Stimulated activated naive B cell treated with anti-CD40 and anti-IgM and Interleukin-4, amounts not matched to agents 10 μg/mL and 1 μg/mL and 100 μg/mL, for 72 hours (primary cell): Measurements from ENCODE around the gene C10orf71.

ENCODE experiments used
- ATAC-seq, 2 donors: fragments of 150-1000 bp; cut with Tn5 transposase; replicated peaks; 2 replicates each; pipeline ENCODE4 v1.10.0; 2021; ENCODE audit warnings: moderate library complexity in 1 of 2
- DNase-seq: peaks from one replicate; pipeline ENCODE4 v3.0.0; 2021
- H3K27ac Mint-ChIP-seq: one replicate; pipeline ENCODE4 v1.8.0; 2022; ENCODE audit warnings: mild to moderate bottlenecking, mixed read lengths
- H3K27me3 Mint-ChIP-seq, 2 donors: one replicate each; pipeline ENCODE4 v1.8.0; 2022; ENCODE audit warnings: mixed read lengths in 2 of 2
- H3K36me3 Mint-ChIP-seq, 2 donors: one replicate each; pipeline ENCODE4 v1.8.0; 2022; ENCODE audit warnings: mixed read lengths in 2 of 2, mild to moderate bottlenecking in 1 of 2
- H3K4me1 Mint-ChIP-seq, 2 donors: one replicate each; pipeline ENCODE4 v1.8.0; 2022; ENCODE audit warnings: mixed read lengths in 2 of 2, mild to moderate bottlenecking in 1 of 2
- H3K4me3 Mint-ChIP-seq, 2 donors: one replicate each; pipeline ENCODE4 v1.8.0; 2022; ENCODE audit warnings: mild to moderate bottlenecking in 2 of 2, mixed read lengths in 2 of 2, moderate library complexity in 1 of 2
- H3K9me3 Mint-ChIP-seq, 2 donors: one replicate each; pipeline ENCODE4 v1.8.0; 2022; ENCODE audit warnings: mixed read lengths in 2 of 2, mild to moderate bottlenecking in 1 of 2

Gene C10orf71

DNA sequence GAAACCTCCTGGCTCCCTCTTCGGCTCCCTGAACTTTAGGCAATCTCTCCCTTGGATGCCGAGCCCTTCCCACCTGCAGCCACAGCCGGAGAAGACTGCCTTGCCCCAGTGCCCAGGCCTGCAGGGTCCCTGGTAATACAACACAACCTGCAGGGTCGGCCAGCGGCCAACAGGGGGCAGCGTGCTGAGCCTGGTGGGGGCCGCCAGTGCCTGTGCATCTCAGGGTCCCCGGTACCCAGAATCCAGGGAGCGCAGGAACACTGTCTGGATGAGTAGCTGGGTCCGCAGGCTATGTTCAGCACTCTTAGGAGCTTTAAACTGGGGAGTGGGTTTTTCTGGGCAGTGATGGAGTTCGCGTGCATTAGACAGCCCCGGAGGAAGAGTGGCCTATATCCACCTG lies 17.5 kb upstream of the C10orf71 start:
- Mint-ChIP-seq H3K4me3 (no peak overlapping the region), H3K27me3 (peaks cover 0 to 6% of the 10 kb centered on the region in 2 donors)
- no peak for DNase-seq

DNA sequence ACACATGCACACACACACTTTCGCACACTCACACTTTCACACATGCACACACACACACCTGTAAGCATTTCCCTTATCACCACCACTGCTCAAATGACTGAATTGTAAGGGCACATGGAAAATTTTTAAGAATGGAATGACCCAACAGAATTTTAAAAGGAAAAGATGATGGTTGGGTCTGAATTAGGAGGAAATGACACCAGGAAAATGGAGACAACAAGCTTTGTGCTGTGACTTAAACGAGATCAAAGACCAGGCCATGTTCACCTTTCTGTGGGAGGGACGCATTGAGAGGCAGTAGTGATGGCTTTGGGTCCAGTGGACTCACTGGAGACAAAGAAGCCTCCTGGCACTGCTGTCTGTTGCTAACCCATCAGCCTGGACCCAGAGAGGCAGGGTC lies 16.7 kb upstream of the C10orf71 start:
- H3K4me1 Mint-ChIP-seq, result peaks cover 2 to 9% of the 10 kb centered on the region in 2 donors
- H3K36me3 Mint-ChIP-seq, result no peaks in the 10 kb centered on the region
- DNase-seq (no peak), ATAC-seq (no peak)
- H3K27ac Mint-ChIP-seq, result no peak overlapping the region
- H3K9me3 Mint-ChIP-seq, result peaks cover 0 to 5% of the 10 kb centered on the region in 2 donors
- H3K27me3 Mint-ChIP-seq, result peaks cover 0 to 6% of the 10 kb centered on the region in 2 donors
- no peak overlapping the region for H3K4me3 Mint-ChIP-seq

More for the DNA sequence above, 17.5 kb upstream of the C10orf71 start:
- ATAC-seq, result no peak
- Mint-ChIP-seq H3K9me3 (peaks cover 0 to 5% of the 10 kb centered on the region in 2 donors), H3K4me1 (peaks cover 2 to 9% of the 10 kb centered on the region in 2 donors), H3K36me3 (no peaks in the 10 kb centered on the region), H3K27ac (no peak overlapping the region)

DNA sequence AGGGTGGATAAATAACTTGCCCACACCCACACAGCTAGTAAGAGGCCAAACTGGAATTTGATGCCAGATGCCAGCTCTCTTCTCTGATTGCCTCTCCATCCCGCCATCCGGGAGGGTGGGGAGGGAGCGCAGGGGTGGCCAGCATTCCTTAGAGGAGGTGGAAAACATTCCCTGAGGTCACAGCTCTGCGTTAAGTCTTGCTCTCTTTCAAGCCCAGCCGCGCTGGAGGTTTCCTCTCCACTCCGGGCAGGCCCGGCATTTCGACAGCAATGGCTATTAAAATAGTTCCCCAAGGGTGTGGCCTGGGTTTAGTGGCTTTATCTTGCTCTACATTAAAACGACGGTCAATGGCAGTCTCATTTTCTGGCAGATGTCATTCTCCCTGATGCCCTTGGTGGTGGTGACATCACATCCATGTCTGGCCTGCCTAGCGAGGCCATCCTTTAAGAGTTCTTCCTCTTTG lies 16.1 kb upstream of the C10orf71 start:
- H3K9me3 Mint-ChIP-seq, result peaks cover 0 to 5% of the 10 kb centered on the region in 2 donors
- H3K4me3 Mint-ChIP-seq, result no peak overlapping the region
- no peak for ATAC-seq
- H3K27me3 Mint-ChIP-seq, result peaks cover 0 to 6% of the 10 kb centered on the region in 2 donors
- no peak overlapping the region for H3K27ac Mint-ChIP-seq
- H3K4me1 Mint-ChIP-seq, result peaks cover 2 to 9% of the 10 kb centered on the region in 2 donors
- H3K36me3 Mint-ChIP-seq, result no peaks in the 10 kb centered on the region
- DNase-seq, result no peak

DNA sequence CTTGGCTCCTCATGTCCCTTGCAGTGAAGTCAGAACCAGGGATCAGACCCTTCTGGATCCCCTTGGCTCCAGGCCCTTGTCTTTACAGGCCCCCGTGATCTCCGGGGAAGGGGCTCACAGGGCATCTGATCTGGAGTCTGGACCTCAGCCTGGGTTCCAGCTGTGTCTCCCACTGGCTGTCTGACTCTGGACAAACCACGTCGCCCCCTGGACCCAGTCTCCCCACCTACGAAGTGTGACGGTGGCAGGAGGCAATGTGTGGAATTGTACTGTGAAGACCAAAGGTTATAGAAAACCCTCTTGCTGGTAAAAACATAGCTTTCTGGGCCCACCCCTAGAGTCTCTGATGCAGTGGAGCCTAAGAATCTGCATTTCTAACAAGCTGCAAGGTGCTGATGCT lies 15.5 kb upstream of the C10orf71 start:
- ATAC-seq, result no peak
- Mint-ChIP-seq H3K4me3 (no peak overlapping the region), H3K27me3 (peaks cover 0 to 6% of the 10 kb centered on the region in 2 donors), H3K36me3 (no peaks in the 10 kb centered on the region), H3K27ac (no peak overlapping the region), H3K9me3 (peaks cover 0 to 5% of the 10 kb centered on the region in 2 donors), H3K4me1 (peaks cover 2 to 9% of the 10 kb centered on the region in 2 donors)
- no peak for DNase-seq

DNA sequence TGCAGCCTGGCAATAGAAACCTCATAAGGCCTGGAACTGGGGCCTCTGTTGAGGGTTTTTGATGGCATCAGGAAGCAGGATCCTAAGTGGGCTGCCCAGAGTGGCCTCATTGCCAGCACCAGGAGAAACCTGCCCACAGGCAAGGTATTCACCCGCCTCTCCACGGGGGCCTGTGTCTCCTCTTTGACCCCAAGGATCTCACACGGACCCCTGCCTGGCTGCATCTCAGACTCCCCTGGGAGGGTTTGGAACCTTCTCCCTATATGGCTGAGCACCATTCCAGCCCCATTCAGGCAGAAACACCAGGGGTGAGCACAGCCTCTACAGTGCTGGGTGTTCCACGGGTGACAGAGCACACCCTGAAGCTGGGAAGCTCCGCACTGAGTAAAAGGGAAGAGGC lies 14.6 kb upstream of the C10orf71 start:
- H3K9me3 Mint-ChIP-seq, result peaks cover 0 to 5% of the 10 kb centered on the region in 2 donors
- DNase-seq (no peak), ATAC-seq (no peak)
- H3K27me3 Mint-ChIP-seq, result peaks cover under 1 to 3% of the 10 kb centered on the region in 2 donors
- H3K4me1 Mint-ChIP-seq, result peaks cover 2 to 9% of the 10 kb centered on the region in 2 donors
- no peak overlapping the region for H3K4me3 Mint-ChIP-seq
- no peak overlapping the region for H3K27ac Mint-ChIP-seq
- no peaks in the 10 kb centered on the region for H3K36me3 Mint-ChIP-seq

DNA sequence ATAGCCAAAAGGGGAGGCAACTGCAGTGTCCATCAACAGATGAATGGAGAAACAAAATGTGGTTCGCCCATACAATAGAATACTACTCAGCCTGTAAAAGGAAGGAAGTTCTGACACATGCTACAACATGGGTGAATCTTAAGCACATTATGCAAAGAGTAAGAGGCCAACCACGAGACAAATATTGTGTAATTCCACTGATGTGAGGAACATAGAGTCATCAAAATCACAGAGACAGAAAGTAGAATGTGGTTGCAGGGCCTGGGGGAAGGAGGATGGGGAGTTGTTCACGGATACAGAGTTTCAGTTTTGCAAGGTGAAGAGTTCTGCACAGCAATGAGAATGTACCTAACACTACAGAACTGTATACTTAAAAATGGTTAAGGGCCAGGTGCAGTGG lies 13.7 kb upstream of the C10orf71 start:
- Mint-ChIP-seq H3K36me3 (no peaks in the 10 kb centered on the region), H3K27me3 (peaks cover 3 to 5% of the 10 kb centered on the region in 2 donors), H3K9me3 (peaks cover 0 to 5% of the 10 kb centered on the region in 2 donors), H3K4me3 (no peak overlapping the region), H3K4me1 (peaks cover 0 to under 1% of the 10 kb centered on the region in 2 donors), H3K27ac (no peak overlapping the region)
- ATAC-seq (no peak), DNase-seq (no peak)

DNA sequence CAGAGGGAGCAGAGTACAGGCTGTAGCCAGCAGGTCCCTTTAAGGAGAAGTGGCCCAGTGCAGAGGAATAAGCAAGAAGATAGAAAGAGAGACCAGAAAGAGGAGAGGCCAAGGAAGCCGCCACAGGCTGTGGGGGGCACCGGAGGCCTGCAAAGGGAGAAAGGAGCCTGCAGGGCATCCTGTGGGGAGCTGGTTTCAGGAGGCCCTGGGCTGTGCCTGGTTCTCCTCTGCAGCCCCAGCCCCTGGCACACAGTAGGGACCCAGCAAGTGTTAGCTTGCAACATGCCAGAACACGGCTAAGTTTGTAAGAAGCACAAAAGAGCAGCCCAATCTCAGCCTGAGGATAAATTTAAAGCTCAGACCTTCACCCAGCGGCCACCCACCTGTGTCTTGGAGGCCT lies 12.3 kb upstream of the C10orf71 start:
- Mint-ChIP-seq H3K27ac (no peak overlapping the region), H3K36me3 (no peaks in the 10 kb centered on the region), H3K4me3 (no peak overlapping the region), H3K4me1 (no peaks in the 10 kb centered on the region), H3K9me3 (peaks cover 0 to 5% of the 10 kb centered on the region in 2 donors), H3K27me3 (peaks cover 3 to 5% of the 10 kb centered on the region in 2 donors)
- ATAC-seq (no peak), DNase-seq (no peak)

DNA sequence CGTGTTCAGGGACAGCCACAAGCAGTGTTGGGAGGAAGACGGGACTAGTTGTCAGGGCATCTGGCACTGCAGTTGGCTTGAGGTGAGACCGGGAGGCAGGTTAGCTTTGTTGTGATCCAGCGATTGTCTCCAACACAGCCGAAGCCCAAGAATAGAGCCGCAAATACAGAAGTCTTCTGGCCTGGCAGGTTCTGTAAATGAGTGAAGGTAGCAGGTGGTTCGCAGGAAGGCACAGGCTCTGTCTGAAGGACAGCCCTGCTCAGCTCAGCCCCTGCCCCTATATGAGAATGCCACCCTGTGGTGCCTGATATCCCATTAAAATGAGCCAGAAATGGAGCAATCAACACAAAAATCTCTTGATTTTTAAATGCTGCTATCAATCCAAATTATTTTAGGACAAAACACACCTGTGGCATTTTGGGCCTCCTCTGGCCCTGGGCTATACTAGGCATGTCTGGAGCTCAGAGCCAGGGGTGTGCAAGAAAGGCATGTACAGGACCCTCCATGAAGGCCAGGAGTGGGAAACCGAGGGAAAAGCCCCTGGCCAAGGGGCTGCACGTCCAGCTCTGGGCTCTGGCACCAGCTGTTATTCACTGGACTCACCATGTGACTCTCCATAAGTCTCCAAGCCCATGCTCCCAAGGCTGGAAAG lies 11.2 kb upstream of the C10orf71 start:
- H3K4me3 Mint-ChIP-seq, result no peak overlapping the region
- H3K27ac Mint-ChIP-seq, result no peak overlapping the region
- DNase-seq, result no peak
- H3K9me3 Mint-ChIP-seq, result peaks cover 0 to 5% of the 10 kb centered on the region in 2 donors
- no peak for ATAC-seq
- peaks cover 3 to 13% of the 10 kb centered on the region in 2 donors for H3K27me3 Mint-ChIP-seq
- peaks cover 0 to 3% of the 10 kb centered on the region in 2 donors for H3K4me1 Mint-ChIP-seq
- no peaks in the 10 kb centered on the region for H3K36me3 Mint-ChIP-seq

DNA sequence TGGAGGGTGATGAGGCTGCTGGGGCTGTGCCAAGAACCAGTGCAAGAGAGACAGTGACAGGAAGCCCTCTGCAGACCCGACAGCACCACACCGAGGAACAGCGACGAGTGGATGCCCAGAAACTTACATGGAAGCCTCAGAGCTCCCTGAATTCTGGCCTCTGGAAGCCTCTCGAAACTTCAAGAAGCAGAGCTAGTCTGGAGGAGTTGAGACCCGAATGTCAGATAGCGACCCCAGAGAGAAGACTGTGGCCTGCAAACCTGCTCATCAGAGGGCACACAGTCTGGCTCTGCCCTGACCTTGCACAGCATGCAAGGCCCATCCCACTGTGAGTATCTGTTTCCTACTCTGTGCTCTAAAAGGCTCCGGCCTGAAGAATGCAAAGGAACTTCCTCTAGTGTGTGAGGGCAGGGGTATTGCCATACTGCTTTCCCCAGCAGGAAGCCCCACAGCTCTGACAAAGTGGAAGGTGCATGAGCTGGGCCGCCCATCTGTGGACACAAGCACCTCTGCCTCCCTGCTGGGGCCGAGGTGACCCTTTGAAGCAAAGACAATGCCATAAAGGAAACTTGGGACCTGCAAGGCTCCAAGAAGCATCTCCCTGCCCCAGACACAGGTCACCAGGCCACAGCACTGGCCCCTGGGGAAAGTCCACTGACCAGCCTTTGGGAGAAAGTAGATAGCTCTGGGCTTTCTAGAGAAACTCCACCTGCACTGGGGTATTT lies 10.5 kb upstream of the C10orf71 start:
- H3K27ac Mint-ChIP-seq, result no peak overlapping the region

DNA sequence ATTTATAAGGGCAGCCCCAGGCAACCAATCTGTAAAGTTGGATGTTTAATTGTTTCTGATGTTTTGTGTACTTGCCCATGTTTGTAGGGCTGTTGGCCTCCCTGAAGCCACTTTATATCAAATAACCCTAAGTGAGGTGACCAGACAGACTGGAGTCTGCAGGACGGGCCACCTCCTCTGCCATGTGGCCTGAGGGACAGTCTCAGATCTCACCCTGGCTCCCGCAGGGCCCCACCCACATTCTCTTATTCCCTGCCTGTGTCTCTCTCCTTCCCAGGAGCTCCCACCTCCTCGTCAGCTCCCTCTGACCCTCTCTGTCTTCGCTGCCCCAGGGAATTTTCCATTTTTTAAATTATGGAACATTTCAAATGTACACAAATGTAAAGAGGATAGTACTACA lies 9.5 kb upstream of the C10orf71 start:
- Mint-ChIP-seq H3K4me3 (no peak overlapping the region), H3K27me3 (peaks cover 3 to 16% of the 10 kb centered on the region in 2 donors), H3K9me3 (peaks cover 3 to 5% of the 10 kb centered on the region in 2 donors), H3K4me1 (peaks cover 0 to 6% of the 10 kb centered on the region in 2 donors), H3K27ac (no peak overlapping the region), H3K36me3 (no peaks in the 10 kb centered on the region)
- DNase-seq (no peak), ATAC-seq (no peak)

More for the DNA sequence above, 10.5 kb upstream of the C10orf71 start:
- ATAC-seq (no peak), DNase-seq (no peak)
- Mint-ChIP-seq H3K27me3 (peaks cover 3 to 16% of the 10 kb centered on the region in 2 donors), H3K36me3 (no peaks in the 10 kb centered on the region), H3K4me1 (peaks cover 0 to 6% of the 10 kb centered on the region in 2 donors), H3K4me3 (no peak overlapping the region), H3K9me3 (peaks cover 3 to 5% of the 10 kb centered on the region in 2 donors)

DNA sequence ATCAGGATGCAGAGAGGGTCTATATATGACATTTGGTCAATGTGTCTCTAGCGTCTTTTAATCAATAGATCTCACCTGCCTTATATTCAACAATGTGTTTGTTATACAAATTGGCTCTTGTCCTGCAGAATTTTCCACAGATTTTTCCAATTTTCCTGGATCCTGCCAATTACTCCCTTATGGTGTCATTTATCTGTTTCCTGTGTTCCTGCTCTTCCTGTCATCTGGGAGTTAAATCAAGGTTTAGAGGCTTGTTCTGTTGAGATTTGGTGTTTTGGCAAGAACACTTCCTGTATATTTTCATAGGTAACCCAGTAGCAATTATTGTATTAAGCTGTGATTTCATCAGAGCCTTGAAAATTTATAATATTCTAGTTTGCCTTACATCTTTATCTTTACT lies 8.8 kb upstream of the C10orf71 start:
- DNase-seq, result no peak
- ATAC-seq, result no peak
- Mint-ChIP-seq H3K9me3 (peaks cover 2 to 3% of the 10 kb centered on the region in 2 donors), H3K27ac (no peak overlapping the region), H3K27me3 (peaks cover 2 to 16% of the 10 kb centered on the region in 2 donors), H3K36me3 (no peaks in the 10 kb centered on the region), H3K4me3 (no peak overlapping the region), H3K4me1 (peaks cover 0 to 6% of the 10 kb centered on the region in 2 donors)

DNA sequence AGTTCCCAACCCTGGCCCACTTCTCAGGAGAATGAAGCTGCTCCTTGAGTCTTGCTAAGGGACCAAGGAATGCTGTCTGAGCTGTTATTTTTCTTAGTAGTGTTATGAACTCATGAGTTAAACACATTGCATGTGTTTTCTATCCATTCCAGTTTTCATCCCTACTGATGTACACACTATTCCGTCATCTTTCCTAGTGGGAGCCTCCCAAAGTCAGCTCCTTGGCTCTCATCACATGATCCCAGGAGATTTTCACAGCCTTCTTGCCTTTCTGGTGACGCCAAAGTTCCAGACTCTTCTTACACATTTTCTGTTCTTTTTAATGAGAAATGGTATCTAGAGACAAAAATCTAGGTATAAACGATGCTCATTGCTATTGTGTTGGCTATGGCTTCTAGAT lies 8.4 kb upstream of the C10orf71 start:
- DNase-seq (no peak), ATAC-seq (no peak)
- Mint-ChIP-seq H3K27me3 (peaks cover 0 to 16% of the 10 kb centered on the region in 2 donors), H3K4me1 (peaks cover 0 to 6% of the 10 kb centered on the region in 2 donors), H3K4me3 (no peak overlapping the region), H3K9me3 (peaks cover 0 to 3% of the 10 kb centered on the region in 2 donors), H3K36me3 (no peaks in the 10 kb centered on the region), H3K27ac (no peak overlapping the region)

DNA sequence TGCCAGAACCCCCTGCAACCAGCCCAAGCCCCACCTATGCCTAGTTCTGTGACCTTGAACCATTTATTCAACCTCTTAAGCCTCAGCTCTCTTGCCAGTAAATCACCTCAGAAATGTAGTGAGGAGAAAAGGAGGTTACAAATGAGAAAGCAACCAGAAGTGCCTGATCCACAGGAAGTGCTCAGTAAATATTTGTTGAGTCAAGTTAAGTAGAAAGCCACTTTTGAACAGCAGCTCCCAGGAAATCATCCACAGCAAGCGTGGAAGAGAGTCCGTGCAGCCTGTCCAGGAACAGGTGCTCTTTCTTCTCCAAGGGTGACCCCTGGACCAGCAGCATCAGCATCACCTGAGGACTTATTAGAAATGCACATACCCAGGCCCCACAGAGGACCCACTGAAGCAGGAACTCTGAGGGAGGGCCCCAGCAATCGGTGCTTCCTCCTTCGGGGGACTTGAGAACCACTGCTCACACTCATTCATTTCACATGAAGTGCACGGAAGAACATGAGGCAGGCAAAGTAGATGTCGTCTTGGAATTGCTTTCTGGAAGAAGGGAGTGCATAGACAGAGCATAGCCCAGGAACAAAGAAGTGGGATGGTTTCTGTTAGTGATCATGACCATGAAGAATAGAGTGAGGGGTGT lies 6.3 kb upstream of the C10orf71 start:
- Mint-ChIP-seq H3K27ac (no peak overlapping the region), H3K36me3 (no peaks in the 10 kb centered on the region), H3K9me3 (peaks cover 0 to 3% of the 10 kb centered on the region in 2 donors), H3K4me3 (no peak overlapping the region), H3K4me1 (peaks cover 0 to 6% of the 10 kb centered on the region in 2 donors), H3K27me3 (peaks cover 0 to 16% of the 10 kb centered on the region in 2 donors)
- ATAC-seq (no peak), DNase-seq (no peak)

DNA sequence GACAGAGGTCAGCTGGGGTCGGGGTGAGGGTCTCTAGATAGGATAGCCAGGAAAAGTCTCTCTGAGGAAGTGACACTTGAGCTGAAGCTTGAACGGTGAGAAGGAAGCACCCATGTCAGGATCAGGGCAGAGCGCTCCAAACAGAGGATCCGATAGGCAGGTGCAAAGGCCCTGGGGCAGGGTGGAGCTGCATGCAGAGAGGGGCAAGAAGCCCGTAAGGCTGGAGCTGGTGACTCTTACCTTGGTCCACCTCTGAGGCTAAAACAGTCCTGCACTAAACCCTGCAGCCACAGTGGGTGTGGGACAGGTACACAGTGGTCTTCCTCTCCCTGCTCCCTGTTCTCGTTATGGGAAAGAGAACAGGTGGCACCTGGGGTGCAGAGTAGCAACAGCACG lies 5.8 kb upstream of the C10orf71 start:
- no peak for ATAC-seq

More for the DNA sequence above, 5.8 kb upstream of the C10orf71 start:
- peaks cover 0 to 16% of the 10 kb centered on the region in 2 donors for H3K27me3 Mint-ChIP-seq
- no peaks in the 10 kb centered on the region for H3K36me3 Mint-ChIP-seq
- peaks cover 0 to 3% of the 10 kb centered on the region in 2 donors for H3K9me3 Mint-ChIP-seq
- H3K4me3 Mint-ChIP-seq, result no peak overlapping the region
- no peak for DNase-seq
- peaks cover 2 to 6% of the 10 kb centered on the region in 2 donors for H3K4me1 Mint-ChIP-seq
- no peak overlapping the region for H3K27ac Mint-ChIP-seq
